ENCODE measurements around the gene PNLIPRP2.

The PNLIPRP2 gene

GRCh38 chr10:116686632-116687031 is 65.9 kb downstream of the PNLIPRP2 start:
- no peak for DNase-seq

GRCh38 chr10:116687633-116688032 is 66.9 kb downstream of the PNLIPRP2 start:
- DNase-seq: no peak

GRCh38 chr10:116688241-116688711 is 67.5 kb downstream of the PNLIPRP2 start:
- DNase-seq: no peak

GRCh38 chr10:116688741-116689495 is 68.2 kb downstream of the PNLIPRP2 start:
- no peak for DNase-seq

- DNase-seq: no peak
These were observed 69.0 kb downstream of the PNLIPRP2 start for GRCh38 chr10:116689744-116690143.

GRCh38 chr10:116690356-116691322 is 69.9 kb downstream of the PNLIPRP2 start:
- no peak for DNase-seq

GRCh38 chr10:116691635-116692034 is 70.9 kb downstream of the PNLIPRP2 start:
- DNase-seq: no peak

GRCh38 chr10:116692225-116692624 is 71.5 kb downstream of the PNLIPRP2 start:
- DNase-seq: no peak

GRCh38 chr10:116694243-116694926 is 73.6 kb downstream of the PNLIPRP2 start:
- DNase-seq: no peak

All from T1000 (cell line).